Glutamatergic neuron (in vitro differentiated cells): ENCODE data around the gene ATP2B3. TPM values are rescaled to one million over a fixed set of nuclear protein-coding genes. Genes with fewer than 3 reads are reported as not detected.

Experiments
- DNase-seq: peaks from one replicate; pipeline ENCODE4 v3.0.0; 2022
- H3K27ac Mint-ChIP-seq: one replicate; pipeline ENCODE4 v1.8.0; 2020; ENCODE audit warnings: mild to moderate bottlenecking, mixed read lengths, inconsistent platforms; ENCODE audit not compliant: unreplicated experiment
- H3K27me3 Mint-ChIP-seq: one replicate; pipeline ENCODE4 v1.8.0; 2020; ENCODE audit warnings: mild to moderate bottlenecking, moderate library complexity, mixed read lengths, inconsistent platforms; ENCODE audit not compliant: unreplicated experiment
- H3K36me3 Mint-ChIP-seq: one replicate; pipeline ENCODE4 v1.8.0; 2020; ENCODE audit warnings: mild to moderate bottlenecking, mixed read lengths, inconsistent platforms; ENCODE audit not compliant: unreplicated experiment
- H3K4me1 Mint-ChIP-seq: one replicate; pipeline ENCODE4 v1.8.0; 2020; ENCODE audit warnings: mild to moderate bottlenecking, low read depth, mixed read lengths, inconsistent platforms; ENCODE audit not compliant: unreplicated experiment
- H3K4me3 Mint-ChIP-seq: one replicate; pipeline ENCODE4 v1.8.0; 2020; ENCODE audit warnings: mild to moderate bottlenecking, mixed read lengths, inconsistent platforms; ENCODE audit not compliant: unreplicated experiment
- H3K9me3 Mint-ChIP-seq: one replicate; pipeline ENCODE4 v1.8.0; 2020; ENCODE audit warnings: mild to moderate bottlenecking, moderate library complexity, mixed read lengths, inconsistent platforms; ENCODE audit not compliant: unreplicated experiment
- long read RNA-seq: library from polyadenylated mRNA; unstranded; transcript quantifications from one replicate; pipeline ENCODE4 v2.0.0, GENCODE V29; 2020; ENCODE audit not compliant: unreplicated experiment
- total RNA-seq: library from RNA; stranded (reverse); fragmentation: NEBNext Ultra II Directional; extraction: Animal tissue kit (Norgen Biotek cat#: 25700); gene quantifications from one replicate; pipeline ENCODE4 v1.2.1, GENCODE V29; 2021; ENCODE audit not compliant: unreplicated experiment
- TF ChIP-seq, protein P1 (sequence below): fragments of 200-600 bp; sonication (generic); IDR thresholded peaks from one replicate; pipeline ENCODE4 v1.5.0; 2021; ENCODE audit not compliant: partially characterized antibody, unreplicated experiment

Gene ATP2B3
- 68.0 TPM for total RNA-seq
- long read RNA-seq, partial matches to known transcripts, result 1 of 14 reads
- long read RNA-seq, other reads (novel, unspliced or antisense), result 13 of 14 reads

GRCh38 chrX:153517423-153517822 is at the start of gene ATP2B3:
Gene ATP2B3, plus strand, starts transcription at chrX:153517642. Its CDS starts 18,606 bp downstream, at chrX:153536248.
- Mint-ChIP-seq H3K36me3 (no peaks in the 10 kb centered on the region), H3K27ac (peak within 1 kb of the TSS; percentile 62), H3K9me3 (peaks cover 5% of the 10 kb centered on the region), H3K4me3 (peak within 1 kb of the TSS; percentile 90), H3K27me3 (peaks cover 4% of the 10 kb centered on the region), H3K4me1 (peaks cover 12% of the 10 kb centered on the region)
- peak; percentile 55 for DNase-seq
- TF ChIP-seq, protein P1, sequence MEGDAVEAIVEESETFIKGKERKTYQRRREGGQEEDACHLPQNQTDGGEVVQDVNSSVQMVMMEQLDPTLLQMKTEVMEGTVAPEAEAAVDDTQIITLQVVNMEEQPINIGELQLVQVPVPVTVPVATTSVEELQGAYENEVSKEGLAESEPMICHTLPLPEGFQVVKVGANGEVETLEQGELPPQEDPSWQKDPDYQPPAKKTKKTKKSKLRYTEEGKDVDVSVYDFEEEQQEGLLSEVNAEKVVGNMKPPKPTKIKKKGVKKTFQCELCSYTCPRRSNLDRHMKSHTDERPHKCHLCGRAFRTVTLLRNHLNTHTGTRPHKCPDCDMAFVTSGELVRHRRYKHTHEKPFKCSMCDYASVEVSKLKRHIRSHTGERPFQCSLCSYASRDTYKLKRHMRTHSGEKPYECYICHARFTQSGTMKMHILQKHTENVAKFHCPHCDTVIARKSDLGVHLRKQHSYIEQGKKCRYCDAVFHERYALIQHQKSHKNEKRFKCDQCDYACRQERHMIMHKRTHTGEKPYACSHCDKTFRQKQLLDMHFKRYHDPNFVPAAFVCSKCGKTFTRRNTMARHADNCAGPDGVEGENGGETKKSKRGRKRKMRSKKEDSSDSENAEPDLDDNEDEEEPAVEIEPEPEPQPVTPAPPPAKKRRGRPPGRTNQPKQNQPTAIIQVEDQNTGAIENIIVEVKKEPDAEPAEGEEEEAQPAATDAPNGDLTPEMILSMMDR, result no peak

DNA sequence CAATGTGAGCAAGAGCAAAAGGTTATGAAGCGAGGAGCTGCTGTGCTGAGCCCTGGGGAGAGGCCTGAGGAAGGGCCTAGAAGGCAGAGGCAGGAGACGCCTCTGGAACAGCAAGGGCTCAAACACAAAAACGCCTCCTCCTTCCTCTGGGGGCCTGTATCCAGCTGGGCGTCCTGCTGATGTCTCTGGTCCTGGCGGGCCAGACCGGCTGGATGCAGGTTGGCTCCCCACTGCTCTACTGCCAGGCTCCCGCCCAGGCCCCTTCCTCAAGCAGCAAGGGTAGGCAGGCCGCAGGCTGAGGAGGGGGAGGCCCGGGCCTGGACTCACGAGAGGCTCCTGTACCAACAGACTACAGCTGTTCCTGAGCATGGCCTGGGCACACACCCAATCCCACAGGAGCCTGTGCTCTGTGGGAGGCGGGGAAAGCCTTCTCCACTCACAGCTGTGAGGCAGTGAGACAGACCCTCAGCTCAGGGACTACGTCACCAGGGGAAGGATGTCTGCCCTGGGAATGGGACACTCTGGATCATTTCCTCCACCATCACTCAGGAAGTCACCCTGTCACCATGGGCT is 49.3 kb upstream of the ATP2B3 start:
- peaks cover 8% of the 10 kb centered on the region for H3K4me1 Mint-ChIP-seq
- no peak overlapping the region for H3K4me3 Mint-ChIP-seq
- H3K9me3 Mint-ChIP-seq, result no peaks in the 10 kb centered on the region
- H3K27me3 Mint-ChIP-seq, result peaks cover 2% of the 10 kb centered on the region
- no peak overlapping the region for H3K27ac Mint-ChIP-seq
- DNase-seq, result no peak
- H3K36me3 Mint-ChIP-seq, result no peaks in the 10 kb centered on the region
- TF ChIP-seq, protein P1, result no peak

DNA sequence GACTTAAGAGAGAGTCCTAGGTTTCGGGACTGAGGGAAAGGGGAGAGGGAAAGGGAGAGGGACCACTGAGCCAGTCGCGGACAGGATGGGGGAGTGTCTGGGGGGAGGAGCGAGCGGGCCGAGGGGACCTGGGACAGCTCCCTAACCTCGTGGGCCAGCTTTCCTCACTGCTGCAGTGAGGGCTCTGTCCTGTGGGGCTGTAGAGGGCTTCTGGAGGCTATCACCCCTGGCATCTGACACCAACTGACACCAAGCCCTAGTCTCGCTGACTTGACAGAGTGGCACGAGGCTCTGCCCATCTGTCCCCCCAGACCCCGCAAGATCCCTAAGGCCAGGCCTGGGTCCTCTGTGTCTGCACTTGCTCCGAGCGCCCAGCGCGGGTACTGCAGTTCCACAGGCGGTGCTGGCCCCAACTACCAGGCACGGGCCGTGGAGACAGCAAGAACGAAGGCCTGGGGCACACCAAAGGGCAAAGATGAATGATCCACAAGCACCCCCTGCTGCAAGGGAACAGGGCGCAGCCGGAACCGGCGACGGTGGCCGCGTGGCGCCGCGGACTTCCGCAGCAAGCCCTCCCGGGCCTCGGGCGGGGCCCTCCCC is 47.5 kb upstream of the ATP2B3 start:
- H3K27ac Mint-ChIP-seq, result peak overlapping the region; percentile 62
- H3K36me3 Mint-ChIP-seq, result no peaks in the 10 kb centered on the region
- H3K4me3 Mint-ChIP-seq, result peak overlapping the region; percentile 84
- peaks cover 2% of the 10 kb centered on the region for H3K27me3 Mint-ChIP-seq
- peak; percentile 38 for DNase-seq
- peaks cover 2% of the 10 kb centered on the region for H3K9me3 Mint-ChIP-seq
- TF ChIP-seq, protein P1, result no peak
- peaks cover 8% of the 10 kb centered on the region for H3K4me1 Mint-ChIP-seq

DNA sequence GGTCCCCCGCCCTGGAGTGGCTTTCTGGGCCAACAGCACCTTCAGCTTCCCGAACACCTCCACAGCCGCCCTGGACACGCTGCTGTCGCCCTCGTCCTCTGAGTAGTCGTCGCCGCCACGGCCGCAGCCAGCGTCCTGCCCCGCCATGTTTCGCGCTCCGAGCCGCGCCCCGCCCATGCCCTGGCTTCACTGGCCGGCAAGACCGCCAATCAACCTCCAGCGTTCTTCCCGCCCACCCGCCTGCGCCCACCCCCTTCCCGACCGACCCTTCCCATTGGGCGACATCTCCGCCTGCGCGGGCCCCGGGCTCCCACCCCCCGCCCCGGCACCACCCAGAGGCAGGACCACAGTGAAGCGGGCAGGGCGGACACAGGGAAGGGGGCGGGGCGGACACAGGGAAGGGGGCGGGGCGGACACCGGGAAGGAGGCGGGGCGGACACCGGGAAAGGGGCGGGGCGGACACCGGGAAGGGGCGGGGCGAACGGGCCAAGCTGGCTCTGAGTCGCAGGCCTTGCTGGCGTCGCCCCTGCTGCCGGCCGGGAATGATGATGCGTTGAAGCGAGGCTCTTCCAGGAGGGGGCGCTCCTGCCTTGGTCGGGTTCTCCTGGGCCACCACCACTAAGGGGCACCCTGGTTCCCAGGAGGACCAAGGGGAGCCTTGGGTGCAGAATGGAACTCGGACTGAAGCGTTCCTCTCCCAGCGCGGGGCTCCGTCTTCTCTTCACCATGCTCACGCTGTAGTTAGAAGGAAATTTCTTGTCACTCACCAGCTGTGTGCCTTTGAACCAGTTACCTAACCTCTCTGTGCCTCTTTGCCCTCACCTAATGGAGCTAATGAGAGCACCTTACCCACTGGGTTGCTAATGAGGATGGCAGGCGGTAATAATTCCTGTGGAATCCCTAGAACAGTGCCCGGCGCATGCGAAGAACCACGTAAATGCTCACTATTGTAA is 46.8 kb upstream of the ATP2B3 start, which contains the start of gene HAUS7:
Gene HAUS7, minus strand, starts transcription at position 166 of the 953 bp plus-strand sequence. Its CDS starts 19 bp downstream, at position 147.
- TF ChIP-seq, protein P1, result peak; percentile 44
- peak; percentile 88 for DNase-seq
- peaks cover 2% of the 10 kb centered on the region for H3K27me3 Mint-ChIP-seq
- H3K27ac Mint-ChIP-seq, result peak within 1 kb of the TSS; percentile 62
- H3K9me3 Mint-ChIP-seq, result peaks cover 2% of the 10 kb centered on the region
- no peaks in the 10 kb centered on the region for H3K36me3 Mint-ChIP-seq
- peaks cover 8% of the 10 kb centered on the region for H3K4me1 Mint-ChIP-seq
- peak within 1 kb of the TSS; percentile 84 for H3K4me3 Mint-ChIP-seq
